Hepatocyte (in vitro differentiated cells): ENCODE results near the gene PLEKHG3.

Source experiments
- EZH2 ChIP-seq: fragments of 200-600 bp; sonication (generic); IDR thresholded peaks from 2 replicates; pipeline ENCODE4 v1.6.1; 2016; ENCODE audit warnings: antibody characterized with exemption, mild to moderate bottlenecking, borderline replicate concordance
- TF ChIP-seq, protein P1 (sequence below): fragments of 200-600 bp; sonication (generic); IDR thresholded peaks from 2 replicates; pipeline ENCODE4 v1.5.1; 2016; ENCODE audit warnings: antibody characterized with exemption, mild to moderate bottlenecking; ENCODE audit not compliant: poor library complexity

DNA sequence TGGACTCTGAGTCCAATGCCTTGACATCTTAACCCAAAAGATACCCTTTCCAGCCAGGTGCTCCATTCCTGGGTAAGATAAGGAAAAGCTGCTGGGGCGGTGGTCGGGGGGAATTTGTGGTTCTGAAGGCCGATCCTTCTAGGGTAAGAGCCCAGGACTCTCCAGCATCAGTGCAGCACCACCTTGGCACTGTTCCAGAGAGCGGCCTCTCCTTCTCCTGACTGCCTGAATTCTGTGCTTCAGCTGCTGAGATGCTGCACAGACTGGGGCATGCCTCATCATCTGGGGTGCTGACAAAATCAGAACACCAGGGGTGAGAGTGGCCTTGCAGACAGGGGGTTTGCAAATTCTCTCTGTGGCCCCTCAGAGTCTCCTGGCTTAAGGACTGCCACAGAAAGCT, 88.0 kb downstream of the PLEKHG3 start:
- TF ChIP-seq, protein P1, sequence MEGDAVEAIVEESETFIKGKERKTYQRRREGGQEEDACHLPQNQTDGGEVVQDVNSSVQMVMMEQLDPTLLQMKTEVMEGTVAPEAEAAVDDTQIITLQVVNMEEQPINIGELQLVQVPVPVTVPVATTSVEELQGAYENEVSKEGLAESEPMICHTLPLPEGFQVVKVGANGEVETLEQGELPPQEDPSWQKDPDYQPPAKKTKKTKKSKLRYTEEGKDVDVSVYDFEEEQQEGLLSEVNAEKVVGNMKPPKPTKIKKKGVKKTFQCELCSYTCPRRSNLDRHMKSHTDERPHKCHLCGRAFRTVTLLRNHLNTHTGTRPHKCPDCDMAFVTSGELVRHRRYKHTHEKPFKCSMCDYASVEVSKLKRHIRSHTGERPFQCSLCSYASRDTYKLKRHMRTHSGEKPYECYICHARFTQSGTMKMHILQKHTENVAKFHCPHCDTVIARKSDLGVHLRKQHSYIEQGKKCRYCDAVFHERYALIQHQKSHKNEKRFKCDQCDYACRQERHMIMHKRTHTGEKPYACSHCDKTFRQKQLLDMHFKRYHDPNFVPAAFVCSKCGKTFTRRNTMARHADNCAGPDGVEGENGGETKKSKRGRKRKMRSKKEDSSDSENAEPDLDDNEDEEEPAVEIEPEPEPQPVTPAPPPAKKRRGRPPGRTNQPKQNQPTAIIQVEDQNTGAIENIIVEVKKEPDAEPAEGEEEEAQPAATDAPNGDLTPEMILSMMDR: no peak
- no peak for TF ChIP-seq EZH2
